ENCODE measurements around the gene IL1RAPL2. TPM values are rescaled to one million over a fixed set of nuclear protein-coding genes. Genes with fewer than 3 reads are reported as not detected.

Gene IL1RAPL2
- total RNA-seq, 4 donors from 2014 or later = 0.50 to 1.3 (median 0.67) TPM

GRCh38 chrX:105475801-105476200 is 909.8 kb downstream of the IL1RAPL2 start:
- H3K4me3 ChIP-seq = no peak overlapping the region
- no peak overlapping the region for H3K27ac ChIP-seq (replicated peaks in 1 of 4)
- intact Hi-C loops (cut with DNase I) = no loop called here
- TF ChIP-seq EP300 (IDR thresholded peaks at IDR 0.05) (no peak), CTCF (IDR thresholded peaks at IDR 0.05) (no peak), POLR2AphosphoS5 (IDR thresholded peaks at IDR 0.05) (no peak), POLR2A (IDR thresholded peaks at IDR 0.05; ENCODE audit: low read depth) (no peak)
- no peaks in the 10 kb centered on the region for H3K27me3 ChIP-seq
- no peaks in the 10 kb centered on the region for H3K36me3 ChIP-seq
- H3K4me1 ChIP-seq = peaks cover 0 to 6% (median 3%) of the 10 kb centered on the region in 4 donors
- no peaks in the 10 kb centered on the region for H3K9me3 ChIP-seq
- DNase-seq (ENCODE audit: extremely low spot score) = no peak

GRCh38 chrX:105477351-105477750 is 911.4 kb downstream of the IL1RAPL2 start:
- no peak for DNase-seq (ENCODE audit: extremely low spot score)

GRCh38 chrX:105480646-105481310 is 914.8 kb downstream of the IL1RAPL2 start:
- Histone ChIP-seq H3K4me1 (peaks cover 0 to 4% (median under 1%) of the 10 kb centered on the region in 4 donors), H3K27me3 (no peaks in the 10 kb centered on the region), H3K4me3 (no peak overlapping the region), H3K27ac (replicated peaks in 1 of 4) (no peak overlapping the region), H3K9me3 (no peaks in the 10 kb centered on the region), H3K36me3 (no peaks in the 10 kb centered on the region)
- DNase-seq (ENCODE audit: extremely low spot score) = no peak
- TF ChIP-seq CTCF (IDR thresholded peaks at IDR 0.05) (no peak), POLR2AphosphoS5 (IDR thresholded peaks at IDR 0.05) (no peak), EP300 (IDR thresholded peaks at IDR 0.05) (no peak), POLR2A (IDR thresholded peaks at IDR 0.05; ENCODE audit: low read depth) (no peak)
- 80% methylated on average over 1 of the region's 1 CpG for WGBS
- intact Hi-C loops (cut with DNase I) = no loop called here

More at GRCh38 chrX:105477351-105477750, 911.4 kb downstream of the IL1RAPL2 start:
- H3K4me1 ChIP-seq = peaks cover 0 to 6% (median 3%) of the 10 kb centered on the region in 4 donors
- no peaks in the 10 kb centered on the region for H3K27me3 ChIP-seq
- H3K4me3 ChIP-seq = no peak overlapping the region
- WGBS = 96% methylated on average over 1 of the region's 1 CpG
- H3K9me3 ChIP-seq = no peaks in the 10 kb centered on the region
- intact Hi-C loops (cut with DNase I) = no loop called here
- no peaks in the 10 kb centered on the region for H3K36me3 ChIP-seq
- no peak overlapping the region for H3K27ac ChIP-seq (replicated peaks in 1 of 4)
- TF ChIP-seq POLR2A (IDR thresholded peaks at IDR 0.05; ENCODE audit: low read depth) = no peak
- TF ChIP-seq EP300 (IDR thresholded peaks at IDR 0.05) = no peak
- TF ChIP-seq POLR2AphosphoS5 (IDR thresholded peaks at IDR 0.05) = no peak
- TF ChIP-seq CTCF (IDR thresholded peaks at IDR 0.05) = no peak

- intact Hi-C loops (cut with DNase I) = no loop called here
- Histone ChIP-seq H3K27ac (replicated peaks in 1 of 4) (no peak overlapping the region), H3K4me1 (no peaks in the 10 kb centered on the region), H3K36me3 (no peaks in the 10 kb centered on the region), H3K4me3 (no peak overlapping the region), H3K27me3 (no peaks in the 10 kb centered on the region), H3K9me3 (no peaks in the 10 kb centered on the region)
- TF ChIP-seq EP300 (IDR thresholded peaks at IDR 0.05) = no peak
- TF ChIP-seq POLR2AphosphoS5 (IDR thresholded peaks at IDR 0.05) = no peak
- no peak for TF ChIP-seq CTCF (IDR thresholded peaks at IDR 0.05)
- no peak for TF ChIP-seq POLR2A (IDR thresholded peaks at IDR 0.05; ENCODE audit: low read depth)
- no peak for DNase-seq (ENCODE audit: extremely low spot score)
Measured at GRCh38 chrX:105483011-105483410, 917.0 kb downstream of the IL1RAPL2 start.

- Histone ChIP-seq H3K27me3 (no peaks in the 10 kb centered on the region), H3K27ac (replicated peaks in 1 of 4) (no peak overlapping the region), H3K4me3 (no peak overlapping the region), H3K9me3 (no peaks in the 10 kb centered on the region), H3K4me1 (no peaks in the 10 kb centered on the region), H3K36me3 (no peaks in the 10 kb centered on the region)
- DNase-seq (ENCODE audit: extremely low spot score) = no peak
- intact Hi-C loops (cut with DNase I) = no loop called here
- 15% methylated on average over 1 of the region's 1 CpG for WGBS
- no peak for TF ChIP-seq CTCF (IDR thresholded peaks at IDR 0.05)
- no peak for TF ChIP-seq POLR2A (IDR thresholded peaks at IDR 0.05; ENCODE audit: low read depth)
- TF ChIP-seq POLR2AphosphoS5 (IDR thresholded peaks at IDR 0.05) = no peak
- TF ChIP-seq EP300 (IDR thresholded peaks at IDR 0.05) = no peak
Measured at GRCh38 chrX:105488716-105489115, 922.7 kb downstream of the IL1RAPL2 start.

Data from esophagus muscularis mucosa (tissue), 4 donors.